MCF 10A (cell line): ENCODE measurements around the gene MRPL36. TPM values are rescaled to one million over a fixed set of nuclear protein-coding genes. Genes with fewer than 3 reads are reported as not detected.

ENCODE experiments used
- total RNA-seq: library from RNA; stranded (reverse); gene quantifications from 2 replicates; pipeline ENCODE4 v1.2.3, GENCODE V29; 2022

MRPL36 gene
- total RNA-seq, 1 experiment from 2014 or later, result 101 TPM

Other genes starting within 250 kb of the MRPL36 start
- gene NDUFS6, start 1.6 kb upstream of the MRPL36 start, total RNA-seq, result 44.1 and 65.6 TPM in 2 replicates
- gene IRX4, start 83.1 kb upstream of the MRPL36 start, total RNA-seq, result 41.2 and 44.7 TPM in 2 replicates